ENCODE data around the gene PDE4C.

The PDE4C gene

DNA sequence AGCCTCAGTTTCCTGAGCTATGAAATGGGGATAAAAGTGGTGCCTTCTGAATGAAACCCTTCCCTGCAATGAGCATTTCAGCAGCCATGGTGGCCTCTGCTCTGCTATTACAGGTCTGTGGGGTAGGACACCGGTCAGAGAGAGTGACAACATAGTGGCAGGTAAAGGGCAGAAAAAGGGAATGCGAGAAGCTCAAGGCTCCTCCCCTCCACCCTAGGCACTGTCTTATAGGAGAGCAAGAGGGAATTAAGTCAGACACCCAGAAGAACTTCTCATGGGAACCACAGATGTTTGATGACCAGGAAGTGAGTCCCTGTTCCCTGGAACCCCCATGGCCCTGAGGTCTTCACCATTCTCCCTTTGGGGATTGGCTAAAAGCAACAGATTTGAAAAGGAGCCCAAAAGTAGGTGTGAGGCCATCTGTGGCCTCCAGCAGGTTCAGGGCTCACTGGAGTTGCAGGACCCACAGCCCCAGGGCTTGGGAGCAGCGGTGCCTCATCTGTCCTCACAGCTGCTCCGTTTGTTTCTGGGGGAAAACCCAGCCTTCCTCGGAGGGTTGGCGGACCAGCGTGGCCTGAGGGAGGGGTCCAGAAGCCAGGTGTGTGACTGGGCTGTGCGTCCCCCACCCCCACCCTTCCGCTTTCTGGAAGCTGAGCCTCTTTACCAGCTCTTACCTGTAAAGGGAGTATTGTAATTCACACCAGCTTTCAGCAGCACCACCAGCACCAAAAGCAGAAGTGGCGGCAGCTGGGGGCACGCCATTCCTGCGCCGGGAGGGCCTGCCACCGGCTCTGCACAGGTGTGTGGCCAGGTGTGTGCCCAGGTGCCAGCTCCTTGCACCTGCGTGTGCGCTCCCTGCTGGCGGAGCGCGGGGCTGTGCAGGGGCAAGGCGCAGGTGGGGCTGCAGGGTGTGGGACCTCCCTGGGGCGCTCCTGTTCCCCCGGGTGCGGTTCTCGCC lies 28.6 kb upstream of the PDE4C start:
- no peak for DNase-seq (ENCODE audit: low read depth in 2 of 2)

DNA sequence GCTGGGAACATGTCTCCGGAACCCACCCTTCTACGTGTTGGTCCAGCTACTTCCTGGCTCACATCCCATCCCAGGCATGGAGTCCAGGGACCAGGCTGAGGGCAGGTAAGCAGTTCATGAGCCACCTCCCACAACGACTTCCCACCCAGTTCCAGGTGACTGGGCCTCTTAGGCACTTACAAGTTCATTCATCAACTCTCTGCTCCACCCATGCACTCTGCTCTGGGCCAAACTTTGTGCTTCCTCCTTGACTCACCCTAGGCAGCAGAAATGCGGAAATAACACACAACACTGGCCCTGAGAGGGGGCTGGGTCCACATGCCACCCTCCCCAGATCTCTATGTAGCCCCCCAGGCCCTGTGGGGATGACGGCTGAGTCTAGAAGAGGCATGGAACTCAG lies 27.5 kb upstream of the PDE4C start:
- no peak for DNase-seq (ENCODE audit: low read depth in 2 of 2)

DNA sequence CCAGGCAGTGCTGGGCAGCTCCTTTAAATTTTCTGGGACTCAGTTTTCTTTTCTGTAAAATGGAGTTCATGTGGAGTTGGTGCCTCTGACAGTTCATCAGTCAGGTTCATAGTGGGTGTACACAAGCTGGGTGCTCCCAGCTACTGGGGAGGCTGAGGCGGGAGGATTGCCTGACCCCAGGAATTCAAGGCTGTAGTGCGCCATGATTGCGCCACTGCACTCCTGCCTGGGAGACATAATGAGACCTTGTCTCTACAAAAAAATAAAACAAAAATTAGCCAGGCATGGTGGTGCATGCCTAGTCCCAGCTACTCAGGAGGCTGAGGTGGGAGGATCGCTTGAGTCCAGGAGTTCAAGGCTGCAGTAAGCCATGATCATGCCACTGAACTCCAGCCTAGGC lies 26.9 kb upstream of the PDE4C start:
- no peak for DNase-seq (ENCODE audit: low read depth in 2 of 2)

DNA sequence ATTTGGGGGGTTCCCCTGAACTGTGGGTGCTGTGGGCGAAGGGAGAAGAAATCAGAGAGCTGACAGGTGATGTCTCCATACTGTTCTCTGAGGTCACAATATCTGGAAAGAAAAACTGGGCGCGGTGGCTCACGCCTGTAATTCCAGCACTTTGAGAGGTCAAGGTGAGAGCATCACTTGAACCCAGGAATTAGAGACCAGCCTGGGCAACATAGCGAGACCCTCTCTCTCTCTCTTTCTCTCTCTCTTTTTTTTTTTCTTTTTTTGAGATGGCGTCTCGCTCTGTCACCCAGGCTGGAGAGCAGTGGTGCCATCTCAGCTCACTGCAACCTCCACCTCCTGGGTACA lies 26.1 kb upstream of the PDE4C start:
- no peak for DNase-seq (ENCODE audit: low read depth in 2 of 2)

DNA sequence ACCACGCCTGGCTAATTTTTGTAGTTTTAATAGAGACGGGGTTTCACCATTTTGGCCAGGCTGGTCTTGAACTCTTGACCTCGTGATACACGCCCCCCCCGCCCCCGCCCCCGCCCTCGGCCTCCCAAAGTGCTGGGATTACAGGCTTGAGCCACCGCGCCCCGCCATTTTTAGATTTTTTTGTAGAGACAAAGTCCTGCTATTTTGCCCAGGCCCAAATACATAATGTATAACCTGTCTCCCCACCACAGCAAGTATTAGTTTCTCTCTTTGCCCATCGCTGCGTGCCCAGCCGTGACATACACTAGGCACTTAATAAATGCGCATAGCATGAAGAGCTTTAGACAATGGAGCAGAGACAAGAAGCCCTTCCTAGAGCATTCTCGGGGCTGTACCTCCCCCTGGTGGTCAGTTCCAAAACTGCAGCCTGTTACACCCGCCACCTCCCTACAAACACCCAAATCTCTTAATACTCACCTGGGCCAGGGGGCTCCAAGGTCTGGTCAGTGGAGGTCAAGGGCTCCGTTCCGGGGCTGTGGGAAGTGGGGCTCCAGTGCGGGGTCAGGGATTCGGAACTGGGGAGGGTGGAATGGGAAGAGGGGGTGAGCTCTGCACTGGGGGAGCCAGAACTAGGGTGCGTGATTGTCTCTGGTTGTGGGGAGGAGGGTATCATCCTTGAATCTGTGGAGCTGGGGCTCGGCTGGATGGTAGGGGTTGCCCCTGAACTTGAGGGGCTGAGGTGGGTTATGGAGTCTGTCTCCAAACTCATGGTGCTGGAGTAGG lies 25.5 kb upstream of the PDE4C start:
- peak; percentile 59 to 69 for DNase-seq (ENCODE audit: low read depth in 2 of 2)

DNA sequence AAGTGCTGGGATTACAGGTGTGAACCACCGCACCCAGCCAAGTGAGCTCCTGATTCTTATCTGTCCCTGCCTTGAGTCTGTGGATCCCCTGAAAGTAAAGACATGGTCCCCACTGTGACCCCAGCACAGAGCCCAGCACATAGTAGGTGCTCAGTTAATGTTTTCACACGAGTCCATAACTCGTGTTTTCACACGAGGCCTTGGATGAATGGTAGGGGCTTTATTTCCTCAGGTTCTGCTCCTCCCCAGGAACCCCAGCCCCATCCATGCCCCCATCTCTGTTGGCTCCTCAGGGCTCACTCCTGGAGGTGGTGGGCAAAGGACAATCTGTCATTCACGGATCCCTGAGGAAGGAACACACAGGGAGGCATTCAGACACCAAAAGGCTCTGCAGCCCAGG lies 23.6 kb upstream of the PDE4C start:
- no peak for DNase-seq (ENCODE audit: low read depth in 2 of 2)

DNA sequence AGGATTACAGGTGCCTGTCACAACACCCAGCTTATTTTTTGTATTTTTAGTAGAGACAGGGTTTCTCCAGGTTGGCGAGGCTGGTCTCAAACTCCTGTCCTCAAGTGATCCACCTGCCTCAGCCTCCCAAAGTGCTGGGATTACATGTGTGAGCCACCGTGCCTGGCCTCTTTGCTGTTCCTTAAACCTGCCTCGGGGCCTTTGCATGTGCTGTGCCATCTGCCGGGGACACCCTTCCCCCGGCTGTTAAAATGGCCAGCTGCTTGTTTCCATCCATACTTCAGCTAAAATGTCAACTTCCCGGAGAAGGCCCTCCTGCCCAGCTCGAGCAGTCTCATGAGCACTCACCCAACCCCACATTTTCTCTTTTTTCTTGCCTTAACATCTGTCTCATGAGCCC lies 19.1 kb upstream of the PDE4C start:
- DNase-seq (ENCODE audit: low read depth in 2 of 2), result no peak

DNA sequence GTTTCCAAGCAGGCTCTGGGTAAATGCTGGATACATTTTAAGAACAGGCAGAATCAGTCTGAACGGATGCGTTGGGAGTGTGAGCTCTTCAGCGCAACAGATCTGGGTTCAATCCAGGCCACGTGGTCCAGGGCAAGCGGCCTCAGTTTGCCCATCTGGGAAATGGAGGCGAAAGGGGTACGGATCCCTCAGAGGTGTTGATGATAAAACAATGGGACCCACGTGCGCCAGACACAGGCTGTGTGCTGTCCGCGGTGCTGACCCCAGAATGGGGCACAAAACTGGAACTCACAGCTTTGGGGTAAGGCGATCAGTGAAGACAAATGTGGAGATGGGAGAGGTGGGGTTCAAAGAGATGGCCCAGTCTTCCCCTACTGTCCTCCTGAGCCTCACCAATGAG lies 13.1 kb upstream of the PDE4C start:
- DNase-seq (ENCODE audit: low read depth in 2 of 2), result no peak

DNA sequence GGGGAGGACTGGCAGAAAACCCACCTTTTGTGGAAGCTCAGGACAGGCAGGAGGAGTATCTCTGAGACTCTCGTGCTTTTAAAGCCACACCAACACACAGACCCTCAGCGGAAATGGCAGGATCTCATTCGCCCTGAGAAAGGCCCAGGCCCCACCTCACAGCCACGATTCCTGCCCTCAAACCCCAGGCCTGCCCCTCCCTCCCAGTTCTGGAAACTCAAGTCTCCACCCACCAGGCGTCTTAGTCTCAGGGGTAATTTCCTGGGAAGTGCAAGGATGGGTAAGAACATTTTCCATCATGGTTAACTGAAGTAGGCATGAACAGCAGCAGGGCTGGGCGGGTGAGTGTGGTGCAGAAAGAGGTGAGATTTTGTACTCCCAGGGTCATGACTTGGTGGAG lies 8.0 kb upstream of the PDE4C start:
- no peak for DNase-seq (ENCODE audit: low read depth in 2 of 2)

DNA sequence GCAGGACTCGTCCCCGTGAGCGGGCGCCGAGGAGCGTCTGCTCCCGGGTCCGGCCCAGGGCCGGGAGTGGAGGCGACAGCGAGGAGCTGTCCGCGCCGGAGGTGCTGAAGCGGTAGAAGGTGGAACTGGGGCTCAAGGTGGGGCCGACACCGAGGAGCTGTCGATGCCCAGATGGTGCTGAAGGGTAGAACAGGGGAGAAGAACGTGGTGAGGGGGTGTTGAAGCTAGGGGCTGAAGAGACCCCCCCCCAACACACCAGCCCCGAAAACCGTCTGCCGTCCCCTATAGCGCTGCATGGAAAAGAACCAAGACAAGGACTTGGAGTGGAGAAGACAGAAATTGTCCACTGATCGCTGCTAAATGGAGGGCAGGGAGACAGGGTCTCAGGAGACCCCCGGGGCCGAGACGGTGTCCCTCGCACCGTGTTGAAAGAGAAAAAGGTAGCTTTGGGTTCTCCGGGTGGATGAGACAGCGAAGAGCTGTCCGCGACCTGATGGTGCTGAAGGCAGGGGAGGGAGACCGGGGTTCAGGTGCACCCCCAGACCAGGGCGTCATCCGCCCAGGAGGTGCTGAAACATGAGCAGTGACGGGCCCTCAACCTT lies 7.1 kb upstream of the PDE4C start:
- DNase-seq (ENCODE audit: low read depth in 2 of 2), result no peak

DNA sequence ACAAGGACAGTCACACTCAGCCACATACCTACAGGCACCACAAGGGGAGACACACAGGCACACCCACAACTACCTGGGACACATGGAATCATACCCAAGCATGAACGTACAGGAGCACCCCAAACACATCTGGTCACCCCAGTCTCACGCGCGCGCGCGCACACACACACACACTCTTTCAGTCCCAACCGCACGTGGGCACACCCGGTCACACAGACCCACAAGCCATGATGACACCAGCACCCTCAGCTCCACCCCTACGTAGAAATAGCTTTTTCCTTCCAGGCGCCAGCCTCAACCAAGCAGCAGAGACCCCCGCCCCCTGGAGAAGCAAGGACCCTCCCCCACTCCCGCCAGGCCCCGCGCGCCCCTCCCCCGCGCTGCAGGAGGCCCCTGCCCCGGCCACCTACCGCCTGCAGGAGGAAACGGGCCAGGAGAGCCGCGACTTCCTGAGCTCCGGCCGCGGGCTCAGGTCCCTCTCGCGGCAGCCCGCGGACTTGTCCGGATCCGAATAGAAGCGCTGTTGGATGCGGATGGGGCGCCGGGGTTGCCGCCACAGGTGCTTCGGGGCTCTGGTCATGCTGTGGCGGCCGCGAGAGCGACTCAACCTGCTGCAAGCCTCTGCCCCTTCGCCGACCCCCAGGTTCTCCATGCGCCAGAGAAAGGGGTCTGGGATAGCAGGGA lies 6.4 kb upstream of the PDE4C start:
- no peak for DNase-seq (ENCODE audit: low read depth in 2 of 2)

DNA sequence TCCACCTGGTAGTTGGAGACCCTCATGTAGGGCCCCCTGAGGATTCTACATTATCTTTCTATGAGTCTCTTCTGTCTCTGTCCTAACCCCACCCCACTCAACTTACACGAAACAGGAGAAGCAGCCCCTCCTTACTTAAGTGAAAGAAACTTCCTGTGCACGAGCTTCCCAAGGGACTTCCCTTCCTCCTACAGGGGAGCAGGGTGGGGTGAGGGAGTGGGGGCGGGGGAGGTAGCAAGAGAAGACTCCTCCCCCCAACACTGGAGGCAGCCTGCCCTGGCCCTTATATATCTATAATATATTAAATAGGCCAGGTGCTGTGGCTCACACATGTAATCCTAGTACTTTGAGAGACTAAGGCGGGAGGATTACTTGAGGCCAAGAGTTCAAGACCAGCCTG lies 5.5 kb upstream of the PDE4C start:
- no peak for DNase-seq (ENCODE audit: low read depth in 2 of 2)

DNA sequence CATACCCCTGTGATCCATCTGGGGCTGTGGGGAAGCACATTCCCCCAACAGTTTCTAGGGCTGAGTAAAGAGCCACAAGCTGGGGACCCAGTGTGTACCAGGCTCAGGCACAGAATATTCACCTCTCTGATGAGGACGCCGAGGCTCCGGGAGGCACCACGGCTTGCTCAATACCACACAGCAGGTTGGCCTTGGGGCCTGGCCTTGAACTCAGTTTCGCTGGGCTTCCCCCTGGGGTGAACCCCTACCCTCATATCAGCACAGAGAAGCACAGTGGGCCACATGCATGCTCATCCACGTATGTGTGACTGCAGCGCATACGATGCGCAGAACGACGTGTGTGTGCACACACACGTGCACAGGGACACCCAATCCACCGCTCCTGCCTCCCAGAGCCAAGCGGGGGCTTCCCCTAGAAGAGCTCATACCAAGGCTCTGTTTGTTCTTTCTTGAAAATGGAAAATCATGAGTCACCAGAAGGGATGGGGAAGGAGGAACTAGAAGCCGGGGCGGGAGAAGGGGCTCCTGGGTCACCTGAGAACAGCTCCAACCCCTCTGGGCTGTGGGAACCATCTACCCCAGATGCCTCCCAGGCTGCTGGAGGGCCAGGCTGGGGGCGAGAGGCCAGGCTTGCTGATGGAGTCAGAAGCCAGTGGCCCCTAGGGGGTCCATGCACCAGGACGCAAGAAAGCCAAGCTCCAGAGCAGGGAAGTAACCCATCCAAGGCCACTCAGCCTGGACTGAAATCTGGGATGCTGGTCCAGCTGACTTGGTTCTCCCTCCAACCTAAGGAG lies 4.9 kb upstream of the PDE4C start:
- DNase-seq (ENCODE audit: low read depth in 2 of 2), result no peak

DNA sequence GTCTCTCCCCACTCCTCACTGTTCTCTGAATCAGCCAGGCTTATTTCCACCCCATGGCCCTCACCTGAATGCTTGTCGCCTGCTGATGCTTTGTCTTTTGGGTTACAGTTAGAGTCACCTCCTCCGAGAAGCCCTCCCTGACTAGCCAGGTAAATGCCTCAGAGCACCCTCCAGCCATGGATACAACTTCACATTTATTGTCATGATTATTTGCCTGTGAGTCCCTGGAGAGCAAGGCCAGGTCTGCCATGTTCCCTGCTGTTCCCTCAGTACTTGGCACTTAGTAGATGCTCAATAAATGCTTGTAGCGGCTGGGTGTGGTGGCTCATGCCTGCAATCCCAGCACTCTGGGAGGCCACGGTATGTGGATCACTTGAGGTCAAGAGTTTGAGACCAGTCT lies 3.7 kb upstream of the PDE4C start:
- DNase-seq (ENCODE audit: low read depth in 2 of 2), result no peak

DNA sequence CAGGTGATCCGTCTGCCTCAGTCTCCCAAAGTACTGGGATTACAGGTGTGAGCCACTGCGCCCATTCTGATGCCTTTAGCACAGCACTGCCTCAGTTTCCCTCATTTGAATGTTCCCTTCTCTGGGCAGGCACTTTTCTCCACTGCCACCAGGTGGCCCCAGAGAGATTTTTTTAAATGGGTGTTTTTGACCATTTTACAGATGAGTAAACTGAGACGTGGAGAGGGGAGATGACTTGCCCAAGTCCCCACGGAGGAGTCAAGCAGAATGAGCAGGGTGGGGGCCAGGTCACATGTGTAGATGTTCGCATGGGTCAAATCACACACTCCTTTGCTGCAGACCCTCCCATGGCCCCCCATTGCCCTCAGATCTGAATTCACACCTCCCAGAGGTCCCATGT lies 3.2 kb upstream of the PDE4C start:
- DNase-seq (ENCODE audit: low read depth in 2 of 2), result no peak

DNA sequence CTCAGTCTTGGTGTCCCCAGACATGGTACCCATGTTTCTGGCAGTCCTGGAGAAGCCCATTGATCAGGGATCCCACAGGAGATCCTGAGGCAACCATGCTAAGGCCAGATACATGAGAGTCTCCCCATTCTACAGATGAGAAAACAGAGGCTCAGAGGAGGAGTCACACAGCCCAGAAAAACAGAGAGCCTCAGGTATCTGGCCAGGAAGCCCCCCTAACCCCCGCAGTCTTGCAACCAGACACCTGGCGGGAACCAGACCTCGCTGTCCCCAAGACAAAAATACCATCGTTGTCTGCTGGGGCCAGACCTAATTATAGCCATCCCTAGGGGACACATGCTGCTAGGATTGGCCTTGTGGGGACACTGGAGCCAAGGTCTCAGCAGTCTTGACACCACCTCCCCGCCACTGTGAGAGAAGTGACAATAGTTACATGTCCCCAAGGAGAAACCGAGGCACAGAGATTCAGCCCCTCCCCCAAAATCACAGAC lies 1.6 kb upstream of the PDE4C start:
- DNase-seq (ENCODE audit: low read depth in 2 of 2), result no peak

DNA sequence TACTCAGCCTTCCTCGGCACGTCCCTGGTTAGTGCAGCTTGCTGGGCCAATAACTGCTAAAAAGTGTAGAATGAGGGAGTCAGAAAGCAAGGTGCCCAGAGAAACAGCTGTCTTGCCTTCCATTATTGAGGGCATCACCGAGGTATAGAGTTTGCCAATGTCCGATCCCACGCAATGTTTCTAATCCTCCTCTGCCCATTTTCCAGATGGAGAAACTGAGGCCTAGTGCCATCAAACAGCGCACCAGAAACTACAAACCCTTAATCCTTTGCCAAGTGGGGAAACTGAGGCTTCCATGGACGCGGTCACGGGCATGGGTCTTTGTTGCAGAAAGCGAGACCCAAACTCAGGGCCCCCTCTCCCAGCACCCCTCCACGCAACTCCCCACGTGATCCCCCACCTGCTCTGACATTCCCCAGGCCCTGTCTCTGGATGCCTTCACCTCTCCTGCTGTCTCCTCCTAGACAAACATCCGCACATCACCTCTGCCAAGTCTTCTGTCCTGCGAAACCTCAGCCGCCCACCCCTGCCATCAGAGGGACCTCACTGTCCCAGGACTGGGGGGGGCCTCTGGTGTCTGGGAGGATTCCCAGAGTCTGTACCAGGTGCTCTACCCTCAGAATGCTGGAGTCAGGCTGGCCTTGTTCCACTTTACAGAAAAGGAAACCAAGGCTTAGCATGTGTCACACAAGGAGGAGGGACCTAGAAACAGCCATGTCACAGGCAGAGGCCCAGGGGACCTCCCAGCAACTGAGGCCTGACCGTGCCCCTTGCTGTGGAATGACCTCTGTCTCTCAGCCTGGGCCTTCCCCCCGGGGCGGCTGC lies 930 bp upstream of the PDE4C start:
- no peak for DNase-seq (ENCODE audit: low read depth in 2 of 2)

DNA sequence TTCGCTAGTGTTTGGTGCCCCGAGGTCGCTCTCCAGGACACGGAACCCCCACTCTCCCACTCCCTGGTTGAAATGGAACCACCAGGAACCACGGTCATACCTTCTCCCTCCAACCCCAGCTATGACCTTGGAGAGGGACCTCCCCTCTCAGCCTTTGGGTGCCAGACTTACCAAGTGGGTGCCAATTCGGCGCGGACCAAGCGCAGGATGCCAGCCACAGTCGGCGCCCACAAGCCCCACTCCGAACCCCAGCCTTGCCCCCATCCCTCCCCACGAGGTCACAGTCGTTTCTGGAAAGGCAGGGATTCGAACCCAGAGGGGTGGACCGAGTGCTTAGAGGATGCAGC lies 910 bp downstream of the PDE4C start:
- DNase-seq (ENCODE audit: low read depth in 2 of 2), result no peak

DNA sequence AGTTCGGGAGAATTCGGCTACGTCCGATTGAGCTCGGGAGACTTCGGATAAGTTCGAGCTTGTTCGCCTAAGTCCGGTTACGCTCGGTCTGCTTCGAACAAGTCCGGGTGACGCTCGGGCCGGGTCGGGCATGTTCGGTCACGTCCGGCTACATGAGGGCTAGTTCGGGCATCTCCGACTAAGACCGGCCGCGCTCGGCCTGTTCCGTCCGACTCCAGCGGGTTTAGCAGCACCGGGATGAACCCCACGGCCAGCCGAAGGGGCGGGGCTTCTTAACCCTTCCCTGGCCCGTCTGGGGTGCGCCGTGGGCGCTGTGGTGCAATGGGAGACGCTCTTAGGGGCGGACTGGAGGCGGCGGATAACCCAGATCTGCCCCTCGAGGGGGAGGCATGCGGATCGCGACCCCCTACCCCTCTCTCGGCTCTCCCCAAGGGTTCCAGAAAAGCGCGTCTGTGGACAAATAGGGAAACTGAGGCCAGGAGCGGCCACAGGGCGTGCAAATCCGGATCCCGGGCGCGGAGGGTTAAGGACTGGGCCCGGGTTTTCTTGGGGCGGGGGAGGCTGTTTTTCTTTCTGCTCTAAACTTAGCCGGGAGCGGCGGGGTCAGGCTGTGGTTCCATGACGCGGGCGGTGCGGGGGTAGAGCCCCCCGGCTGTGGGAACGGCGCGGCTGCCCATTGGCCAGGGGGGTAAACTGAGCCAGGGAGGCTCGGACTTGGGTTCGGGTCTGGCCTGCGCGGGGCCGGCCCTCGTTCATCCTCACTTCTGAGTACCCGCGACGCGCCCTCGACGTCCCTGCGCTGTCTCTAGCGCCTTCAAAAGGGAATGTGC lies 1.5 kb downstream of the PDE4C start:
- peak; percentile 94 for DNase-seq (ENCODE audit: low read depth in 2 of 2)

All from stimulated activated CD4-positive, alpha-beta T cell treated with anti-CD3 and anti-CD28 coated beads, Interleukin-15, amount 100 ng/mL, for 48 hours (primary cell).